Stomach (tissue), 9 donors: Measurements from ENCODE around the gene RNASEH1. TPM values are rescaled to one million over a fixed set of nuclear protein-coding genes. Genes with fewer than 3 reads are reported as not detected.

ENCODE experiments used
- DNase-seq, 2 donors: peaks; one replicate each; pipeline versions ENCODE4 v3.0.0 to v3.0.0-alpha.2; 2013 to 2019
- H3K27ac ChIP-seq, 5 donors: fragments of 200-600 bp in 4 of 5; sonication (generic) in 4 of 5; one replicate each; pipeline ENCODE4 v1.5.1; 2013 to 2019; ENCODE audit warnings: mild to moderate bottlenecking in 1 of 5, moderate library complexity in 1 of 5
- H3K27me3 ChIP-seq, 3 donors: fragments of 200-600 bp; sonication (generic); one replicate each; pipeline ENCODE4 v1.5.1; 2017 to 2019; ENCODE audit warnings: mixed run types in 1 of 3
- H3K36me3 ChIP-seq, 4 donors: fragments of 200-600 bp; sonication (generic); 1 replicate in 3 of 4; 2 replicates in 1 of 4; pipeline ENCODE4 v1.5.1; 2016 to 2019
- H3K4me1 ChIP-seq, 4 donors: fragments of 200-600 bp; sonication (generic); one replicate each; pipeline ENCODE4 v1.5.1; 2016 to 2019
- H3K4me3 ChIP-seq, 4 donors: fragments of 200-600 bp; sonication (generic) in 3 of 4; one replicate each; pipeline ENCODE4 v1.5.1; 2016 to 2019; ENCODE audit warnings: mild to moderate bottlenecking in 1 of 4
- H3K9me3 ChIP-seq, 4 donors: fragments of 200-600 bp; sonication (generic); one replicate each; pipeline ENCODE4 v1.5.1; 2016 to 2019
- CTCF ChIP-seq, 7 experiments: fragments of 450-650 bp in 4 of 7; fragments of 200-600 bp in 3 of 7; sonication (generic) in 3 of 7; IDR thresholded peaks; one replicate each; pipeline ENCODE4 v1.5.1; 2016 to 2019; ENCODE audit warnings: antibody characterized with exemption in 7 of 7, control low read depth in 2 of 7, mild to moderate bottlenecking in 1 of 7
- EP300 ChIP-seq: sonication (generic); formaldehyde crosslinking; IDR thresholded peaks from one replicate; pipeline ENCODE4 v1.6.1; 2017; ENCODE audit warnings: antibody characterized with exemption
- POLR2A ChIP-seq, 4 donors: fragments of 450-650 bp; IDR thresholded peaks; one replicate each; pipeline ENCODE4 v1.6.1; 2016; ENCODE audit warnings: antibody characterized with exemption in 4 of 4, control low read depth in 2 of 4, mild to moderate bottlenecking in 1 of 4, moderate library complexity in 1 of 4
- POLR2AphosphoS5 ChIP-seq, 3 donors: sonication (generic); formaldehyde crosslinking; IDR thresholded peaks; one replicate each; pipeline ENCODE4 v1.6.1; 2016; ENCODE audit warnings: antibody characterized with exemption in 3 of 3
- WGBS, 5 donors: extraction: QIAGEN DNeasy Blood & Tissue Kit in 3 of 5; methylation state at CpG; one replicate each; pipeline versions ENCODE4 v1.1.5 to v1.1.7; 2013 to 2018; 5-methylcytosine and 5-hydroxymethylcytosine counted together
- intact Hi-C: fragments of 100-400 bp; cut with DNase I; formaldehyde crosslinking; loops from one replicate; pipeline ENCODE4 v1.15.1; 2023; ENCODE audit warnings: low total_unique reads
- polyA plus RNA-seq, 3 donors: library from polyadenylated mRNA; stranded (reverse); fragments of 200-250 nt; gene quantifications; one replicate each; pipeline ENCODE4 v1.2.3, GENCODE V29; 2013
- total RNA-seq, 5 donors: library from RNA; depleted of rRNA; stranded (reverse); fragments of >200 nt; gene quantifications; one replicate each; pipeline versions ENCODE4 v1.1.0 to v1.2.3, GENCODE V29; 2014 to 2016
- donor health status: healthy with polysubstance abuse.
- donor health status: Bipolar disorder and iron deficiency.
- donor health status: healthy.

The RNASEH1 gene
- total and polyA plus RNA-seq, 8 donors: 1.7 to 32.1 (median 10.8) TPM

- Histone ChIP-seq H3K36me3 (no peaks in the 10 kb centered on the region), H3K9me3 (no peaks in the 10 kb centered on the region), H3K4me3 (no peak overlapping the region), H3K27ac (no peak overlapping the region), H3K4me1 (no peaks in the 10 kb centered on the region), H3K27me3 (no peaks in the 10 kb centered on the region)
- no peak for DNase-seq
- TF ChIP-seq EP300 (no peak), POLR2A (IDR thresholded peaks at IDR 0.05) (no peak), CTCF (IDR thresholded peaks at IDR 0.05) (no peak), POLR2AphosphoS5 (IDR thresholded peaks at IDR 0.05) (no peak)
- intact Hi-C loops: no loop called here
- 89 to 97% (median 93%) methylated on average over 9 of the region's 9 CpGs for WGBS, 5 donors
These were observed 8.7 kb upstream of the RNASEH1 start for GRCh38 chr2:3566806-3567205.

- 67 to 85% (median 79%) methylated on average over 6 of the region's 6 CpGs for WGBS, 5 donors
These were observed 7.0 kb upstream of the RNASEH1 start for GRCh38 chr2:3565117-3565516.

GRCh38 chr2:3563521-3563976, 5.4 kb upstream of the RNASEH1 start:
- intact Hi-C loops: no loop called here
- no peaks in the 10 kb centered on the region for H3K36me3 ChIP-seq
- DNase-seq: no peak
- TF ChIP-seq POLR2A (IDR thresholded peaks at IDR 0.05): no peak
- no peak for TF ChIP-seq POLR2AphosphoS5 (IDR thresholded peaks at IDR 0.05)
- no peak for TF ChIP-seq EP300
- TF ChIP-seq CTCF (IDR thresholded peaks at IDR 0.05): no peak
- 83 to 91% (median 90%) methylated on average over 5 of the region's 5 CpGs for WGBS, 5 donors
- H3K4me1 ChIP-seq: peaks cover 6 to 9% (median 8%) of the 10 kb centered on the region in 4 donors
- H3K9me3 ChIP-seq: no peaks in the 10 kb centered on the region
- H3K4me3 ChIP-seq: no peak overlapping the region
- no peaks in the 10 kb centered on the region for H3K27me3 ChIP-seq
- no peak overlapping the region for H3K27ac ChIP-seq

More at GRCh38 chr2:3565117-3565516, 7.0 kb upstream of the RNASEH1 start:
- H3K4me3 ChIP-seq: no peak overlapping the region
- no peaks in the 10 kb centered on the region for H3K4me1 ChIP-seq
- intact Hi-C loops: no loop called here
- no peak overlapping the region for H3K27ac ChIP-seq
- H3K27me3 ChIP-seq: no peaks in the 10 kb centered on the region
- DNase-seq: no peak
- no peaks in the 10 kb centered on the region for H3K36me3 ChIP-seq
- no peak for TF ChIP-seq EP300
- TF ChIP-seq CTCF (IDR thresholded peaks at IDR 0.05): no peak
- no peak for TF ChIP-seq POLR2A (IDR thresholded peaks at IDR 0.05)
- no peak for TF ChIP-seq POLR2AphosphoS5 (IDR thresholded peaks at IDR 0.05)
- H3K9me3 ChIP-seq: no peaks in the 10 kb centered on the region

GRCh38 chr2:3557639-3558204, 411 bp downstream of the RNASEH1 start:
- intact Hi-C loops: no loop called here
- no peak for DNase-seq
- Histone ChIP-seq H3K27me3 (no peaks in the 10 kb centered on the region), H3K4me1 (peaks cover 11 to 24% (median 21%) of the 10 kb centered on the region in 4 donors), H3K4me3 (peak overlapping the region; percentile 90 to 97 (median 95)), H3K9me3 (no peaks in the 10 kb centered on the region), H3K27ac (peak overlapping the region; percentile 93 to 97 (median 96)), H3K36me3 (peaks cover 6 to 41% (median 40%) of the 10 kb centered on the region in 4 donors)
- 0 to 1% (median 0%) methylated on average over 33 to 40 of the region's 40 CpGs for WGBS, 5 donors
- TF ChIP-seq EP300: no peak
- TF ChIP-seq POLR2AphosphoS5 (IDR thresholded peaks at IDR 0.05): no peak
- TF ChIP-seq POLR2A (IDR thresholded peaks at IDR 0.05): no peak
- TF ChIP-seq CTCF (IDR thresholded peaks at IDR 0.05): no peak
